GM19043 (cell line): ENCODE measurements around the gene DUSP2.

ENCODE experiments used
- ATAC-seq: cut with Tn5 transposase; IDR thresholded peaks from one replicate; pipeline ENCODE4 v1.9.1; 2021; ENCODE audit warnings: low read depth; ENCODE audit not compliant: unreplicated experiment

DUSP2 gene

GRCh38 chr2:96116424-96116878, 28.8 kb downstream of the DUSP2 start, which contains the start of gene ADRA2B:
Gene ADRA2B (minus strand): TSS chr2:96116571. CDS start chr2:96116149, 422 bp downstream.
- ATAC-seq = peak; percentile 50

GRCh38 chr2:96115631-96116423, 29.4 kb downstream of the DUSP2 start:
- ATAC-seq = no peak

GRCh38 chr2:96114903-96115581, 30.2 kb downstream of the DUSP2 start:
- no peak for ATAC-seq

GRCh38 chr2:96114546-96114902, 30.7 kb downstream of the DUSP2 start:
- no peak for ATAC-seq

- no peak for ATAC-seq
Measured at GRCh38 chr2:96113951-96114350, 31.3 kb downstream of the DUSP2 start.

- ATAC-seq = no peak
Measured at GRCh38 chr2:96113367-96113677, 31.9 kb downstream of the DUSP2 start.

- ATAC-seq = no peak
Measured at GRCh38 chr2:96112501-96113366, 32.5 kb downstream of the DUSP2 start.

GRCh38 chr2:96111823-96112500, 33.3 kb downstream of the DUSP2 start:
- no peak for ATAC-seq

GRCh38 chr2:96111257-96111640, 34.0 kb downstream of the DUSP2 start:
- ATAC-seq = no peak

GRCh38 chr2:96110621-96111256, 34.5 kb downstream of the DUSP2 start:
- no peak for ATAC-seq

- ATAC-seq = no peak
Measured at GRCh38 chr2:96109931-96110511, 35.2 kb downstream of the DUSP2 start.

GRCh38 chr2:96109361-96109680, 35.9 kb downstream of the DUSP2 start:
- ATAC-seq = no peak

GRCh38 chr2:96108541-96109360, 36.5 kb downstream of the DUSP2 start:
- ATAC-seq = no peak

- ATAC-seq = no peak
Measured at GRCh38 chr2:96108151-96108540, 37.1 kb downstream of the DUSP2 start.

GRCh38 chr2:96107708-96108065, 37.6 kb downstream of the DUSP2 start:
- no peak for ATAC-seq

GRCh38 chr2:96106991-96107707, 38.1 kb downstream of the DUSP2 start:
- ATAC-seq = no peak

- ATAC-seq = no peak
Measured at GRCh38 chr2:96105994-96106715, 39.1 kb downstream of the DUSP2 start.
